ENCODE data around the gene HARS1.
"Not testable (repeated sequence)": the region's sequence is repeated elsewhere in the genome, so short reads cannot be mapped to it uniquely, and the experiment has no call there.

HARS1 gene

GRCh38 chr5:140674629-140675028, 16.5 kb downstream of the HARS1 start:
- no peak for DNase-seq (ENCODE audit: low read depth in 2 of 2)

DNA sequence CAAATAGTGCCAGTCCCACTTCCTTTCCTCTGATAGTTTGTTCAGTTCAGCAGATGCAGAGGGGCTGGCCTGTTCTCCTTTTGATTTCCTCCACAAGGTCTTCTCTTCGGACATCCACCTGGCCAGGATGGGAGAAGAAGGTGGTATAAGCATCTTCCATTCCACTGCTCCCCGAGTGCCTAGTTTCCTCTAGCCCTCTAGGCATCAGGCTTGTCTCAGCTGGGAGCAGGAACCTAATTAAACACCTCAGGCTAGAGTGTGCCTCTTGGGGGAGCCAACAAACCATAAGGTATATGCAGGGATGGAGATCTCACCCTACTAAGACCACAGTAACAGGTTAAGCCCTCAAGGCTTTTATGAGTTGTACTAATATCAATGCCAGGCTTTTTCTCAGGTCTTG, 17.0 kb downstream of the HARS1 start:
- no peak for DNase-seq (ENCODE audit: low read depth in 2 of 2)

- DNase-seq (ENCODE audit: low read depth in 2 of 2): no peak
Observed at GRCh38 chr5:140673187-140673976, 17.8 kb downstream of the HARS1 start, which contains the start of gene DND1. TSS of gene DND1 (minus strand) at chr5:140673576. CDS start at chr5:140673542, 34 bp downstream.

DNA sequence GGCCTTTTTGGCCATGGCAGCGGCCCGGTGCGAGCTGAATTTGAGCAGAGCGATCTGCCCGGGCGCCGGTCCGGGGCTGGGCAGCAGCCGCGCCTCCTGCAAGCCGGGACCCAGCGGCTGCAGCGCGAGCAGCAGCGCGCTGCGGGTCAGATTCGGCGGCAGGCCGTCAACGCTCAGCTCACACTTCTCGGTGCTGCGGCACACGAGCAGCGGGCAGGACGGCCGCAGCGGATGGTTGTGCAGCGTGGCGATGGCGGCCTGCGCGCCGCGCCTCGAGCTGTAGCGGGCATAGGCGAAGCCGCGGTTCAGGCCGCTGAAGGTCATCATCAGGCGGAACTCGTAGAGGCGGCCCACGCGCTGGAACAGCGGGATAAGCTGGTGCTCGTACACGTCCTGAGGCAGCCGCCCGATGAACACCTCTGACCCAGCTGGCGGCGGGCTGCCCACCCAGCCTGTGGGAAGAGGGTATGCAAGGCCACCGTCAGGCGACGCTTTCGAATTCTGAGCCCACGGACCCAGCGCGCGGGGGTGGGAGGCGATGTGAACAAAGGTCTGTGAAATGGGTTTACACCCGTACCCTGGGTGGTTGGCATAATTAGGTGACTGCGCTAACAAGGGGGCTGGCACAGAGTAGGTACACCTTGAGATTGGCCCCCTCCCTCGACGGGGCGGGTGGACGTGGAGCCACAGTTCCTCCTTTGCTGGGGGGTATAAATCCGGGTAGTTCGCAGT, 18.5 kb downstream of the HARS1 start:
- no peak for DNase-seq (ENCODE audit: low read depth in 2 of 2)

DNA sequence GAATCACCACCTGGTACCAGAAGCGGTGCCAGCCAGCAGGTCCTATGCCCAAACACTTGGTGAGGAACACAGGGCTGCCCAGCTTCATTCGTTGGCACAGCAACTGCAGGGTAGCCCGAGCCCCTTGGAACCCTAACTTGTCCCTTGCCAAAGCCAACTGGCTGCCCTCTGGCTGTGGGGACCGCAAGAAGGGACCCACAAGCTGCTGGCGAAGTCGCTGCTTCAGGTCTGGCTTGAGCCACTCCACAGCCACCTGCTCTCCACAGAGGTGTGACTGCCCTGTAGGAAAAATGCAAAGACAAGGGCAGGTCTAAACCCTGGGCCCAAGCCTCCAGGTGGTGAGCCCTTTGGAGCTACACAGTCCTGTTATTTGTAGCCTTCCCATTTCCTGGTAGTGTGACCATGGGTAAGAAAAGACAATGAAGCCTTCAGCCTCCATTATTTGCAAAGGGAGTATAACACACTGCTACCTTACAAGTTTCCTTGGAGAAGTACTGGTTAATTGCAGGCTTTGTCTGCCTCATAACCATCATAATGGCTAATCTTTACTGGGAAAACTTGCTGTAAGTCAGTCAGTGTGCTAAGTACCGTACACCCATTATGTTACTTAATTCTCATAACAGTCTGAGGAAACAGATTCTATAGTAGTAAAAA, 19.6 kb downstream of the HARS1 start:
- no peak for DNase-seq (ENCODE audit: low read depth in 2 of 2)

GRCh38 chr5:140671035-140671434, 20.1 kb downstream of the HARS1 start:
- not testable (repeated sequence) for DNase-seq (ENCODE audit: low read depth in 2 of 2)

- peak; percentile 90 for DNase-seq (ENCODE audit: low read depth in 2 of 2)
Observed at GRCh38 chr5:140664359-140665119, 26.6 kb downstream of the HARS1 start, which contains the start of gene WDR55. TSS of gene WDR55 (plus strand) at chr5:140664904. CDS start at chr5:140664913, 9 bp downstream.

DNA sequence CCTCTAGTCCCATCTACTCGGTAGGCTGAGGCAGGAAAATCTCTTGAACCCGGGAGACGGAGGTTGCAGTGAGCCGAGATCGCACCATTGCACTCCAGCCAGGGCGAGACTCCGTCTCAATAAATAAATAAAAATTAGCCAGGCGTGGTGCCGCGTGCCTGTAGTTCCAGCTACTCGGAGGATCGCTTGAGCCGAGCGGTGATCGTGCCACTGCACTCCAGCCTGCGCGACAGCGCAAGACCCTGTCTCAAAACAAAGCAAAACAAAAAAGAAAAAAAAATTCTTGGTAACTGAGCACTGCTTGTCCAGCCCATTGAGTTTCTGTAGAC, 27.2 kb downstream of the HARS1 start:
- no peak for DNase-seq (ENCODE audit: low read depth in 2 of 2)

- not testable (repeated sequence) for DNase-seq (ENCODE audit: low read depth in 2 of 2)
Observed at GRCh38 chr5:140660371-140660770, 30.8 kb downstream of the HARS1 start.

DNA sequence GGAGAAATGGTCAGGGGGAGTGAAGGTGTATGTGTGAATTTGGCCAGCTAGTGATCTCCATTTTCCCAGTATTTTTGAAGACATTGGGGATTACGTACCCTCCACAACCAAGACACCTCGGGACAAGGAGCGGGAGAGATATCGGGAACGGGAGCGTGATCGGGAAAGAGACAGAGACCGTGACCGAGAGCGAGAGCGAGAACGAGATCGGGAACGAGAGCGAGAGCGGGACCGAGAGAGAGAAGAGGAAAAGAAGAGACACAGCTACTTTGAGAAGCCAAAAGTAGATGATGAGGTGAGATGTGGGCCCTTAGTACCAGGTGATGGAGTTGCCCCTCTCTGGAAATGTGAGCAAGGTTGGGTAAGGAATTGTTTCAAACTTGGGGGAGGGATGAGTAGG, 32.3 kb downstream of the HARS1 start:
- DNase-seq (ENCODE audit: low read depth in 2 of 2): no peak

DNA sequence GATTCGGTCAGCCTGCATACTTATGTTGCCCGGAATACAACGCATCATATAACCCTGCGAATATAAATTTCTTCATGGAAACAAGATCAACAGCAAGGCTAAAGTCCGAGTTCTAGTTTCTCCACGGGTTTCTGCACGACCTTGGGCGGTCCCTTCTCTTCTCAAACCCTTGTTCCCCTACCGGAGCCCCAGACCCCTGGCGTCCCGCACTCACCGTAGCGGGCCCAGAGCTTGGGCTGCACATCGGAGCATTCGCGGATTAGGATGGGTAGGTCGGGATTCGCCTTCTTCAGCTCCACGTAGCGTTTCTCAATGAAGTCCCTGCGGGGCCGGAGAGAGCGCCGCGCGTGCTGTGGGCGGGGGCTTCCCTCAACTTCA, 44.1 kb downstream of the HARS1 start:
- DNase-seq (ENCODE audit: low read depth in 2 of 2): no peak

- DNase-seq (ENCODE audit: low read depth in 2 of 2): no peak
Observed at GRCh38 chr5:140642718-140643117, 48.5 kb downstream of the HARS1 start.

DNA sequence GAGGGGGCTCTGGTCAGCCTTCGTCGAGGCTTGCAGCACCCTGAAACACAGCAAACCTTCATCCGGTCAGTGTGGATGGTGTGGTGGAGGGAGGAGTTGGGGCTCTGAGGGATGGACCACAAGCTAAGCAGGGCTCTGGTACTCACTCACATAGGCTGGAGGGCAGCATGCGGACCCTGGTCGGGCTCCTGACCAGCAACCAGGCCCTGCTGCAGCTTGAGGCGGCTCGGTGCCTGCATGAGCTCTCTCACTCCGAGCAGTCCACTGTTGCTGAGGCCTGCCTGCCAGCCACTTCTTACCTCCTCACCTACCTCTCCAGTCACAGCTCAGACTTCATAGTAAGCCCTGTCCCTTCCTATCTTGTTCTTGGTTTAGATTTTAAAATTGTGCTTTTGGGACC, 49.5 kb downstream of the HARS1 start:
- no peak for DNase-seq (ENCODE audit: low read depth in 2 of 2)

DNA sequence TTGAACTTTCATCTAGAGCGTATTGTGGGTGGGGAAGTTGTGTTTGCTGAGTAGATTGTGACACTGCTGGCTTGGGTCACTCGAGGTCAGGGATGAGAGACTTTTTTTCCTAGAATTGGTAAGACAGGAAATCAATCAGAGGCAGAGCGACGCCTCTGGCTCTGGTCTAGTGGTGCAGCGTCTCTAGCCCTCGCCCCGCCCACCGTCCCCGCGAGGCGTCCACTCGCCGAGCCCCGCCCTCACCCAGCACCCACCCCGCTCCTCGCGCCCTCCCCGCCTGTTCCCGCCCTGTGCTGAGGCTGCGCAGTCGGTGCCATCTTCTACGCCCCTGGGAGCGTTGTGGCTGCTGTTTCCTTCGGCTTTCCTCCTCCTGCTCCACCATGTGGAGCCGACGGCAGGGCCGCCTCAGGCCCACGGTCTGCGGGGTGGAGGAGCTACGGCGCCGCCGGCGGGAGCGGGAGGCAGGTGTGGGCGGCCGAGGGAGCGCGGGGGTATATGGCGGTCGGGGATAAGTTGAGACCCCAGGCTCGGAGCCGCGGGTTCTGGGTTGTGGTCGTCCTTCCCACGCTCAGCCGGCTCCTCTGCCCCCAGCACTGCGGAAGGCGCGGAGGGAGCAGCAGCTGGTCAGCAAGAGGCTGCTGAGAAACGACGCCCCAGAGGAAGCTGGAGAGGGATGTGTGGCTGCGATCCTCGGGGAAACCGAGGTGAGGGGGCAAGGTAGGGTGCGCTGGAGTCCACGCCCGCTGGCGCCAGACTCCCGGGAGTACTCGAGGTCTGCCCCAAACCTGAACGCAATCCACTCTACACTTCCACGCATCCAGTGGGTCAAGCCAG, 51.8 kb downstream of the HARS1 start, which contains the start of gene TMCO6:
Gene TMCO6, plus strand, starts transcription at position 304 of the 834 bp plus-strand sequence. Its CDS starts 77 bp downstream, at position 381.
- DNase-seq (ENCODE audit: low read depth in 2 of 2): peak; percentile 92 to 95

DNA sequence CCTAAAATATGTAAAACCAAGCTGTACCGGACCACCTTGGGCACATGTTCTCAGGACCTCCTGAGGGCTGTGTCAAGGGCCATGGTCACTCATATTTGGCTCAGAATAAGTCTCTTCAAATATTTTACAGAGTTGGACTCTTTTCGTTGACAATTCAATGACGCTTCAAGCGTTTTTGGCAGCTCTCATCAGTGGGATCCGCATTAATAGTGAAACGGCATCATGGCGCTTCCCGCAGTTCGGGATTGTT, 52.3 kb downstream of the HARS1 start:
- not testable (repeated sequence) for DNase-seq (ENCODE audit: low read depth in 2 of 2)

- DNase-seq (ENCODE audit: low read depth in 2 of 2): no peak
Observed at GRCh38 chr5:140637371-140638100, 53.6 kb downstream of the HARS1 start.

- no peak for DNase-seq (ENCODE audit: low read depth in 2 of 2)
Observed at GRCh38 chr5:140635291-140636257, 55.6 kb downstream of the HARS1 start.

DNA sequence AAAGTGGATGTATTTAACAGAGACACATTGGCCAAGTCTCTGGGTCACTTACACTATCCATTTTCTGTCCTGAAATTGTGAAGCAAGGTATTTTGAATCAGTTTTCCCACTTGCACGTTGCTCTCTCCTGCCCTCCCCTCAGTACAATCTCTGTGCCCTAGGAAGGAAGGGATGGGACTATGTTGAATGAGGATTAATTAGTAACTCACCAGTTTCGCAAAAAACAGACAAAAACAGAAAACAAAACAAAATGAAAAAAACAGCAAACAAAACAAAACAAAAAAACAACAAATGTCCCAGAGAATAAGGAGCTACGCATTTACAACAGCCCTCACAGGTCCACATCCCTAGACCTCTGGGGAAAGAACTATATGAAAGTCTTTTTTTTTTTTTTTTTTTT, 57.1 kb downstream of the HARS1 start:
- no peak for DNase-seq (ENCODE audit: low read depth in 2 of 2)

DNA sequence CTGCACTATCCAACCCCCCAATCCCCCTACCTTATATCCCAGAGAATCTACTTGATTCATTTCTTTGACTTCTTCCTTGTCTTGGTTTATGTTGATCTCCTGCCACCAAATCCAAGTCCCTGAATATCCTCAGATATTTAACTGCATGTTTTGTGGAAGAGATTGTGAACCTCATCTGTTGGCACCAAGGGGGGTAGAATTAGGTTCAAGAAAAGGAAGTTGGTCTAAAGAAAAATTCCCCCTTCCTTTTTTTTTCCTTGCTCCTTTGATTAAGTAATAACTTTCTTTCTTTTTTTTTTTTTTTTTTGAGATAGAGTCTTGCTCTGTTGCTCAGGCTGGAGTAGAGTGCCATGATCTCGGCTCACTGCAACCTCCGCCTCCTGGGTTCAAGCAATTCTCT, 57.7 kb downstream of the HARS1 start:
- DNase-seq (ENCODE audit: low read depth in 2 of 2): no peak

All from stimulated activated CD8-positive, alpha-beta memory T cell treated with anti-CD3 and anti-CD28 coated beads, Interleukin-7, amount 100 ng/mL, for 1 hour (primary cell).